Jurkat, Clone E6-1 (cell line): ENCODE measurements around the gene CCDC149.

ENCODE experiments used
- DNase-seq: peaks from one replicate; pipeline ENCODE4 v3.0.0-alpha.2; 2011; ENCODE audit warnings: low read depth, low spot score
- H3K4me3 ChIP-seq: 2 replicates; pipeline ENCODE4 v1.5.1; 2011; ENCODE audit warnings: mild to moderate bottlenecking, low read length, control low read depth, moderate library complexity

CCDC149 gene

DNA sequence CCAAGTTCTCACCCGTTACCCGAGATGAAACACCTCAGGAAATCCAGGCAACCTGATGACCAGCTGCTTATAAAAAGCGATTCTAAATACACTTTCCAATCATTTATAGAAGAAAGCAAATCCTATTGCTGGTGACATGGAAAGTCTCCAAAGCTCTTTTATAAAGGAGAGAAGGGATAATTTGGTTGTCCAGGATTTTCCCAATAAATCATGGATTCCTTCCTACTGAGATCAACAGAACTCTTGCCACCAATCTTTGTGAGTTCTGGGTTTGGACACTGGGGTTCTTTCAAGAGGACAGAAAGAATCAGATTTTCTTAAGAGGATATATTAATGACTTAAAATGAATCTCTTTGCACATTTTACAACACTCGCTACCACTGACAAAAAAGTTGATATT is 142.2 kb downstream of the CCDC149 start:
- no peak overlapping the region for H3K4me3 ChIP-seq
- no peak for DNase-seq

GRCh38 chr4:24770032-24770584 is 142.7 kb downstream of the CCDC149 start:
- DNase-seq = no peak
- H3K4me3 ChIP-seq = no peak overlapping the region

DNA sequence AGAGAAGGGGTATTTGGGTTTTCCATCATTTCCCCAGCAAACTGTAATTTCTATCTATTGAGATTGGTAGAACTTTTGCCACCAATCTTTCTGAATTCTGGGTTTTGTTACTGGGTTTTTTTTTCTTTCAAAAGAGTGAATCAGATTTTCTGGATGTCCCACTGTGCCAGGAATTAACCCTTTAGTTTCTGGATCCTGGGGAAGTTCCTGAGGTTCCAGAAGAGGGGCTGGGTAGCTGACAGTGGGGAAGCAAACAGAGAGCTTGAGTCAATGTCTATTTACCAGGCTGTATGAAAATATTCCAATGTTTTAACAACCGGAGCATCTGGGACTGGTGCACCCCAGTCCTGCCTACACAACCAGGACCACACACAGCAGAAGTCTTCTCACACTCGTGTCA is 143.3 kb downstream of the CCDC149 start:
- no peak for DNase-seq
- no peak overlapping the region for H3K4me3 ChIP-seq

DNA sequence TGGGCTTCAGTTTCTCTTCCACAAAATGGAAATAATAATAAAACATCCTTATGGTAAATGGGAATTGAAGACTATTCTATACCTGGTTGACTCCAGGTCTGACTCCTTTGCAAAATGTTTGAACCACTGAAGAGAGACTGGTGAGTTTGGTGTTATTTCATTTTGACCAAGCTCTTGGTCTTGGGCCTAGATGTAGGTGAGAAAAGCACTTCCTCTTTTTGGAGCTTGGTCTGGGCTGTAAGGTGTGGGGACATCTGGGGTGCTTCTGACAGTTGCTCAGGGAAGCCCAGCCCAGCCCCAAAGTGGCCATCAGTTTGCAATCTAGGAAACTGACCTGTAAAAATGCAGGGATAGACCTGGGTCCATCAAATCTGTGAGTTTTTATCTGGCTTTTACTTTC is 144.2 kb downstream of the CCDC149 start:
- no peak for DNase-seq
- H3K4me3 ChIP-seq = no peak overlapping the region

DNA sequence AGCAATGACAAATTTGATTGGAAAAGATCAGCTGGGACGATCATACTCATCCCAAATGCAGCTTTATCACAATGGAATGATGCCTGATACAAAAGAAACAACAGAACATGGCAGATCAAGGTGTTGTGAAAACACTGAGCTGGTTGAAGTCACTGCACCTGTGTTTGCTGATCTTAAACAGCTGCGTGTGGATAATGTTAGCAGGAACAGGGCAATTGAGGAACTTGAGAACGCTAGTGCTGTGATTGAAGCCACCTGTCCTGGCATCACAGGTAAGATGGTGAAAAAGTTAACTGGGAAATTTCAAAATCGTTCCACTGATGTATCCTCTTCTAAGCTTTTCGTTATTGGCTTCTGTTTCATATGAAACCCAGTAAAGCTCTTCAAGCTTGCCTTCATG is 144.8 kb downstream of the CCDC149 start:
- H3K4me3 ChIP-seq = no peak overlapping the region
- DNase-seq = no peak

DNA sequence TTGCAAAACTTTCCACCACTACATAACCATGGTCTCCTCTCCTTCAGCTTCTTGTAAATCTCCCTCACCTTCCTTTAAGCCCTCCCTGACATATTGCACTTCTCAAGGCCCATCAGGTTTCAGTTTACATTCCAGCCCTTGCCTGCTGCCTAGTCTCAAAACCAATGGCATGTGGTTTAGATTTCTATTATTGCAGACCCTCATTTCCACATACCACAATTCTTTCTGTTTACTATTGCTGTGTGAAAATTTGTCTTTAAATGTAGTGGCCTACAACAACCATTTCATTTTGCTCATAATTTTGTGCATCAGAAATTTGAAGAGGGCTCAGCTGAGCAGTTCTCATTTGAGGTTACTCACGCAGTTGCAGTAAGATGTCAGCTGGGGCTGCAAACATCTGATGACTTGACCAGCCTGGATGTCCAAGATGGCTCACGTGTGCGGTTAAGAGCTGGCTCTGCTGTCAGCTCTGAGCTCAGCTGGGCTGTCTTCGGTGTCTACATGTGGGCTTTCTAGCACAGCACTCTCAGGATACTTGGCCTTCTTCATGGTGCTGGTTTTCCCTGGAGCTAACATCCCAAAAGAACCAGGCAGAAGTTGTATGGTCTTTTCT is 147.4 kb downstream of the CCDC149 start:
- H3K4me3 ChIP-seq = no peak overlapping the region
- DNase-seq = no peak

GRCh38 chr4:24764345-24764744 is 148.5 kb downstream of the CCDC149 start:
- no peak overlapping the region for H3K4me3 ChIP-seq
- DNase-seq = no peak

GRCh38 chr4:24763631-24764297 is 149.1 kb downstream of the CCDC149 start:
- DNase-seq = no peak

More at GRCh38 chr4:24763631-24764297, 149.1 kb downstream of the CCDC149 start:
- H3K4me3 ChIP-seq = no peak overlapping the region
